LNCaP clone FGC (cell line): ENCODE measurements around the gene CDK6.

Experiments used
- DNase-seq: peaks from one replicate; pipeline ENCODE4 v3.0.0-alpha.2; 2011; ENCODE audit warnings: low read depth
- H3K4me3 ChIP-seq: 2 replicates; pipeline ENCODE4 v1.5.1; 2011; ENCODE audit warnings: mild to moderate bottlenecking, low read depth, low read length, control low read depth
- CTCF ChIP-seq: IDR thresholded peaks from 2 replicates; pipeline ENCODE4 v1.5.1; 2012; ENCODE audit warnings: mild to moderate bottlenecking; ENCODE audit not compliant: control insufficient read depth, insufficient read depth; ENCODE audit errors: extremely low read depth

CDK6 gene

GRCh38 chr7:92833024-92833765 is 3.2 kb downstream of the CDK6 start:
- peak overlapping the region; percentile 51 for H3K4me3 ChIP-seq
- DNase-seq, result peak; percentile 41
- TF ChIP-seq CTCF, result peak; percentile 96

DNA sequence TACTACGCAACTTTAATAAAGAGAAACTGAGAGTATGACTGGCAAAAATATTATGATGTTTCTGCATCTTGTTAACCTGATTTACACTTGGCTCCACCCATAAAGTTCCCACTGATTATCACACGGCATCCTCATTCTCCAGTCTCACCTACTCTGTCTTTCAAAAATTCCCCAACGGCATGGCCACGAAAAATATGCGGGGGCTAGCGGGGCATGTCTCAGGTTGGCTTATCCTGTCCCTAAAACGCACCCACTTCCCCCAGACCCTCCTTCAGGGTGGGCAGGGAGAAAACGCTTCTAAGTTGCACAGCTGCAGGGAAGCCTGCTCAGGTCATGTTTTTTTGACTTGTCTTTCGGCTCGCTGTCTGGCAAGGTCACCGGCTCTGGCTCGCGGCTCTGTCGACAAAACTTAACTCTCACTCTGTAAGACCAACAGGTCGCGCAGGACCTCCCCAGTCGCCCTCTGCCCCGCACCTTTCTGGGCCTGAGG is 3.8 kb downstream of the CDK6 start:
- peak overlapping the region; percentile 51 for H3K4me3 ChIP-seq
- no peak for TF ChIP-seq CTCF
- no peak for DNase-seq

- no peak for DNase-seq
- H3K4me3 ChIP-seq, result no peak overlapping the region
- no peak for TF ChIP-seq CTCF
These were observed 4.4 kb downstream of the CDK6 start for GRCh38 chr7:92831716-92832533.

DNA sequence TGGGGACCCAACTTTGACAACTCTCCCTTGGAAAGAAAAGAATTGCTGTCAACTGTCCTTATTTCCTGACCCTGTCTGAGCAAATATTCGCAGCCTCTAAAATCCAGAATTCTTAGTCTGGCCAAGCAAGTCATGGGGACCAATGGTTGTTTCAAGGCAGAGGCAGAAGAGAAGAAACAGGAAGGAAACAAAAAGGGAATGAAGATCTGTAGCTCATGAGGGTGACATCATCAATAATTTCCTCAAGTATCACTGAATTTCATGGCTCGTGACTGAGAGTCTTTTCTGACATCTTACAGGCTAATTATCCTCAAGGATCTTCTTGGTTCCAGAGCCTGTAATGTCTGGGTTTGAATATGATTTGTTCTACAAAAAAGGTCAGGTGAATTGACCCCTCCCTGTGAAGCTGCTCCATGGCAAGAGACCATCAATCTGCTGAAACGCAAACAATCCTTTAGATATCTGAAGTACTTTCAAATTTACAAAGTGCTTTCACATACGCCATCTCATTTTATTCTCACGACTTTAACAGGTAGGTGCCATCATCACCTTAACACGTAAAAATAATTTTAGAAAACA is 5.8 kb downstream of the CDK6 start:
- no peak overlapping the region for H3K4me3 ChIP-seq
- DNase-seq, result no peak
- no peak for TF ChIP-seq CTCF

DNA sequence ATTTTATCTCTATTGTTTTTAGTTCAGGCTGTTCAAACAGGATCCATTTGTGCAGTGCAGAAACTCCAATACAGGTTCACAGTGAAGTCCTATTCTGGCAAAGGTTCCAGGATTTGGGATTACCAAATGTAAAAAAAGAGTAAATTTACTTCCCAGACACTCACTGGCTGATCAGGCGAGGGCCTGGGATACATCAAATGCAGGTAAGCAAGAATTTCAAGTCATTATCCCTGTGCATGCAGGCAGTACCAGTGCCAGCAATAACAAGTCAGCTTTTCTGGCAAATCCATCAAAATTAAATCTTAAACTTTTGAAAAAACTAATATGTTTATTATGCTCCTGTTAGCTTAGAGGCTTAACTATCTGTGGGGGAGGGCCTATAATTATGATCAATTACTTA is 6.3 kb downstream of the CDK6 start:
- no peak overlapping the region for H3K4me3 ChIP-seq
- TF ChIP-seq CTCF, result no peak
- DNase-seq, result no peak

DNA sequence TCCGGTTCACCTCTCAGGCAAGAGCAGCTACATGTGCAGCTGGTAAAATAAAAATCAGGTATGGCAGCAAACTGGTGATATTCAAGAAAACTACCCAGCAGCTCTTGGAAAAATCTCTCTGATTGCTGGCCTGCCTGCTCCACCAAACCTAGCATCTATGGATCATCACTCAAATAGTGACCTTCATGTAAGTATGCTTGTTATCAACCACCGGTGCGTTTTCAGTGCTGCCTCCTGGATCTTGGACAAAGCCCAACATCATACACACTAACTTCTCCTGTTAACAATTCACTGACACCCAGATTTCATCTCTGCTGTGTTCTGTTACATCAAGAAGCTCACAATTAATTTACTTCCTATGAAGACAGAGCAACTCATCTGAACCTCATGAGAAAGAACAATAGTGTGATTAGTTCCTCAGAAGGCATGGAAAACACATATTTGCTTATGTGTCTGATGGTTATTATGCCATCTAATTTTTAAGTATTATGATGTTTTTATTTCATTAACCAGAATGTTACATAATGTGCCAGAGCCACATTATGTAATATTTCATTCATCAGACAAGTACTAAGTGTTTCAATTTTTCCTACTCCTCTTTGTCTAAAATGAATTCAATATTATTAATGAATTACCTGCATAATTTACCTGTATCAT is 8.8 kb downstream of the CDK6 start:
- TF ChIP-seq CTCF, result no peak
- H3K4me3 ChIP-seq, result no peak overlapping the region
- no peak for DNase-seq
